ENCODE results near the gene TMEM98.

GRCh38 chr17:32955155-32955554, 27.2 kb downstream of the TMEM98 start:
- no peak for TF ChIP-seq CTCF (IDR thresholded peaks at IDR 0.05)
- TF ChIP-seq POLR2AphosphoS5 (IDR thresholded peaks at IDR 0.05) = no peak
- TF ChIP-seq POLR2A (IDR thresholded peaks at IDR 0.05) = no peak
